Measurements from ENCODE around the gene C4orf46.

The C4orf46 gene

DNA sequence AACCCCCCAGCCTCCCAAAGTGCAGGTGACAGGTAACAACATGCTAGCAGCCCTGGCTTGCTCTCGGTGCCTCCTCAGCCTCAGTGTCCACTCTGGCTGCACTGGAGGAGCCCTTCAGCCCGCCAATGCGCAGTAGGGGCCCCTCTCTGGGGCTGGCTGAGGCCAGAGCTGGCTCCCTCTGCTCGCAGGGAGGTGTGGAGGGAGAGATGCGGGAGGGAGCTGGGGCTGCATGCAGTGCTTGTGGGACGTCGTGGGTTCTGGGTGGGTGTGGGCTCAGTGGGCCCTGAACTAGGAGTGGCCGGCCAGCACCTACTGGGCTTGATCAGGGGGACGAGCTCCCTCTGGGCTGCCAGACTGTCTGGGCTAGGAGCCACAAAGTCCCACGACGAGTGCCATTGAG is 14.4 kb downstream of the C4orf46 start:
- in situ Hi-C loops (cut with MboI; ENCODE audit: low sequenced_read_pairs): no loop called here

DNA sequence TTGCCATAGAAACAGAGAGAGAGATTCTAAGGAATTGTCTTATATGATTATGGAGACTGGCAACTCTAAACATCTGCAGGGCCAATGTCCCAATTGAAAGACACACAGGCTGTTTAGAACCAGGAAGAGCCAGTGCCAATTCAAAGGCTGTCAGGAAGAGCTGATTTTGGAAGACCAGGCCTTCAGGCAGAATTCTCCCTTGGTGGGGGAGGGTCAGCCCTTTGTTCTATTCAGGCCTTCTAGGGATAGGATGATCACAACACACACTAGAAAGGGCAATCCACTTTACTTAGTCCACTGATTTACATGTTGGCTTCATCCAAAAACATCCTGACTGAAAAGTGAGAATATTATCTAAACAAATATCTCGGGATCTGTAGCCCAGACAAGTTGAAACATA is 15.2 kb downstream of the C4orf46 start:
- in situ Hi-C loops (cut with MboI; ENCODE audit: low sequenced_read_pairs): no loop called here

DNA sequence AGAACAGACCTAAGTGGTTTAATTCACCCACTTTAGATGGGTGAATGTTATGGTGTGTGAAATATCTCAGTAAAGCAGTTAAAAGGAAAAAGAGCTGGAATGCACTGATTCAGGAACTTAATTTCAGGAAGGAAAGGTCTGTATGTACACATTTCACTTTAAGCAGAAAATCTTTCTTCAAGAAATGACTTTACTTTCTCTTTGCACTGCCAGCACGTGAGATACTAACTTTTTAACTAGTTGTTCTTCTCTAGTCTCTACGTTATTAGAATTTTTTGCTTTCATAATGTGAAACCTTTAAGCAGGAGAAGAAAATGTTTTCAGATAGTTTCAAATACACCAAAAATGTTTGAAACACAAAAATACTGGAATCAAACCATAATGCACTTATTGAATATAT is 18.8 kb downstream of the C4orf46 start:
- in situ Hi-C loops (cut with MboI; ENCODE audit: low sequenced_read_pairs): no loop called here

DNA sequence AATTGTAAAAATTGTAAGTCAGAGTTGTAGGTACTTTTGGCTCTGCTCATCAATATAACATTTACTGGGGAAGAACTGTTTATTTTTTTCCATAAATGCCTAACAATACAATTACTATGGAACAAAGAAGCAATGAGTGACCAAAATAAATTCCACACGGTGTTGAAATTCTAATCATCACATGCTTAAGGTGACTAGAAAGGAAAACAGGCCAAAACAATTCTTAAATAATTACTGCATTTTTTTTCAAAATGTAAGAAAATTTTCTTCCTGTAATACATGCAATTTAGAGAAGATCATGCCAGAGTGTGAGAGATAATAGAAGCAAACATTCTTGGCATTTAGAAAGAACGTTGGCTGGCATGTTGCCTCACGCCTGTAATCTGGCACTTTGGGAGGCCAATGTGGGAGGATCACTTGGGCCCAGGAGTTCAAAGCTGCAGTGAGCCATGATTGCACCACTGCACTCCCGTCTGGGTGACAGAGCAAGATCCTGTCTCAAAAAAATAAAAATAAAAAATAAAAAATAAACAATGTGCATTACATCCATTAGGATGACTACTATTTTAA is 22.5 kb downstream of the C4orf46 start:
- in situ Hi-C loops (cut with MboI; ENCODE audit: low sequenced_read_pairs): no loop called here

DNA sequence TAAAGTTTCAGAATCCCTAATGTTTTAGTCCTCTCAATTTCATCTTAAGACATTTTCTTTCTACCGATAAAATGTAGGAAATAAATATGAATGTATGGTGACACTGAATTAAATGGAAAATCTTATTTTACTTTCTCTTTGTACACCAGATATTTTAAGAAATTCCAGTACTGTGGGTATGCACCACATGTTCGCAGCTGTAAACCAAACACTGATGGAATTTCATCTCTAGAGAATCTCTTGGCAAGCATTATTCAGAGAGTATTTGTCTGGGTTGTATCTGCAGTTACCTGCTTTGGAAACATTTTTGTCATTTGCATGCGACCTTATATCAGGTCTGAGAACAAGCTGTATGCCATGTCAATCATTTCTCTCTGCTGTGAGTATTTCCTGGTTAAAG is 26.9 kb downstream of the C4orf46 start:
- in situ Hi-C loops (cut with MboI; ENCODE audit: low sequenced_read_pairs): no loop called here

DNA sequence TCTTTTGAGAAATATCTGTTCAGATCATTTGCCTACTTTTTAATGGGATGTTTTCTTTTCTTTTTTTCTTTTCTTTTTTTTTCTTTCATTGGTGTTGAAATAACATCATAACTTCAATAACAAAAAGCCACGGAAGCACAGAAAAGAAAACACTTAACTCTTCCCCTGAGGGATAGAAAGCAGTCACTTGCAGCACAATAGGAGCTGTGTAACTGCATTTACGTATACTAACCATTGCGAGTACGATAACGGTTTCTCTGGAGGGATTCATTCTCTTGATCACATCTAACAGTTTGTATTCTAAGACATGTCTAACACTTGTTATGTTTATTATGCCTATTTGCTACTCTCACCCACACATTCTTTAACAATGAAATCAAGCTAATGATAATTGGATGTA is 27.3 kb downstream of the C4orf46 start:
- in situ Hi-C loops (cut with MboI; ENCODE audit: low sequenced_read_pairs): no loop called here

DNA sequence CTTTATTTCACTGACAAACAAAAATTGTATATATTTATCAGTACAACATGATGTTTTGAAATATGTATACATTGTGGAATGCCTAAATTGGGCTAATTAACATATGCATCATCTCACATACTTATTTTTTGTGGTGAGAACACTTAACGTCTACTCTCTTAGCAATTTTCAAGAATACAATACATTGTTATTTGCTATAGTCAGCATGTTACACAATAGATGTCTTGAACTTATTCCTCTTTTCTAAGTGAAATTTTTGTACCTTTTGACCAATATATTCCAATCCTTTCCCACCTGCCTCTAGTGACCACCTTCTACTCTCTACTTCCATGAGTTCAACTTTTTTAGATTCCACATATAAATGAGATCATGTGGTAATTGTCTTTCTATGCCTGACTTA is 35.1 kb downstream of the C4orf46 start:
- in situ Hi-C loops (cut with MboI; ENCODE audit: low sequenced_read_pairs): no loop called here

DNA sequence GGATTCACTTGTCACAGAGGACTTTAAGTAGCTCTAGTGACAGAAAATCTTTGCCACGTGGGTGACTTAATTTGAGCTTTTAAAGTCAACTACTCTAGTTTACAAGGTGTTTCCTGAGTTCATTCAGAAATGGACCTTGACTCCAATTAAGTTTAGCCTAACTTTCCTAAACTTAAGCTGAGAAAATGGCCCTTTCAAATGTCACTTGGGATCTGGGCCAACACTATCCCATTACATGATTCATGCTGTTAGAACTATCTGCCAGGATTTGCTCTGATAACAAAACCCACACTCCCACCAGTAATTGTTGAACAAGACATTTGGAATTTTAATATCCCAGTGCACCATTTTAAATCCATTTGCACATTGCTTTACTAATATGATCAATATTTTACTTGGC is 40.8 kb downstream of the C4orf46 start:
- in situ Hi-C loops (cut with MboI; ENCODE audit: low sequenced_read_pairs): no loop called here

DNA sequence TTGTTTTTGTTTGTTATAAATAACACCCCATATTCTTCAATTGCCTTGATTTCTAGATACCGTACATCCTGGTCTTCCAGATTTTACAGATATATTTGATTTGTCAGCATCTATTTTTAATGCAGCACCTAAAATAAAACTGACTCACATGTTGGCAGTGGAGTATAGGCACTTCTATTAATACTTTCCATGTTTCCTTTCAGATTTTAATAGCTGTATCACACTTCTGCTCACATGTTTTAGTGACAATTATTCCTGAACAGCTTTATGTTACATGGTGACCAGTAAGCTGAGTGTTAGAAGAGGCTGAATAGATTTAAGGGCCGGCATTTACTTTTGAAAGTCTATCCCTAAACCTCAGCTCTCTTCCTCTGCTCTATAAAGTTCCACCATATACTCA is 46.1 kb downstream of the C4orf46 start:
- in situ Hi-C loops (cut with MboI; ENCODE audit: low sequenced_read_pairs): no loop called here

DNA sequence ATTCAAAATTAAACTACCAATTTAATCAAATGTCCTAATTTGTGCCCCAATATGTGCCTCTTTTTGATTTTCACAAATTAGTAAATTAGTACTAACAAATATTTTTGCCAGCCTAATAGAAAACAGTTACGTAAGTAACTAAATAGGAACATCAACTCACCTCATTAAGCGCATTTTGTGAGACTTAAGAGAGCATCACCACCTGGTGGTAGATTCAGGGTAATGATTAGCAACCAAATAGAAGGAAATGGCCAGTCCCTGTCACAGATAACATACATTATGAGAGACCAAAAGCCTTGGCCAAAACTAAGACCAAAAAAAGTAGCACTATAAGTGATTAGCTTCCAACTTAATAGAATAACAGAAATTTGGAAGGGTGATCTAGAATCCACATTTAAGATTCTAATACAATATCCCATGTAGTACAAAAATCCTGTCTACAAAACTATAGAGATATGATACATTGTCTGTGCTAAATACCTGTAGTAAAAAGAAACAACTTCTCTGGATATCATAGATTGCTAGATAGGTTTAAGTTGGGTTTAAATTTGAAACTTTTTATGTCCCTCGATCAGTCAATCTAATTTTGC is 46.7 kb downstream of the C4orf46 start:
- in situ Hi-C loops (cut with MboI; ENCODE audit: low sequenced_read_pairs): loop anchor here (25.0 kb wide), 1 partner anchor 138 kb away; no protein-coding TSS in a partner anchor

DNA sequence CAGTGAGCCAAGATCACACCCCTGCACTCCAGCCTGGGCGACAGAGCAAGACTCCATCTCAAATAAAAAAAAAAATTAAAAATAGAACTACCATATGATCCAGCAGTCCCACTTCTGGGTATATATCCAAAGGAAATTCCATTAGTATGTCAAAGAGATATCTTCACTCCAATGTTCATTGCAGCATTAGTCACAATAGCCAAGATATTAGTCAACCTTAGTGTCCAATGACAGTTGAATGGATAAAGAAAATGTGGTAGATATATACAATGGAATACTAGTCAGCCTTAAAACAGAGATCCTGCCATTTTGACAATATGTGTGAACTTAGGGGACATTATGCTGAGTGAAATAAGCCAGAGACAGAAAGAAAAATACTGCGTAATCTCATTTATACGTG is 49.4 kb downstream of the C4orf46 start:
- in situ Hi-C loops (cut with MboI; ENCODE audit: low sequenced_read_pairs): loop anchor here (25.0 kb wide), 1 partner anchor 135 kb away; no protein-coding TSS in a partner anchor

DNA sequence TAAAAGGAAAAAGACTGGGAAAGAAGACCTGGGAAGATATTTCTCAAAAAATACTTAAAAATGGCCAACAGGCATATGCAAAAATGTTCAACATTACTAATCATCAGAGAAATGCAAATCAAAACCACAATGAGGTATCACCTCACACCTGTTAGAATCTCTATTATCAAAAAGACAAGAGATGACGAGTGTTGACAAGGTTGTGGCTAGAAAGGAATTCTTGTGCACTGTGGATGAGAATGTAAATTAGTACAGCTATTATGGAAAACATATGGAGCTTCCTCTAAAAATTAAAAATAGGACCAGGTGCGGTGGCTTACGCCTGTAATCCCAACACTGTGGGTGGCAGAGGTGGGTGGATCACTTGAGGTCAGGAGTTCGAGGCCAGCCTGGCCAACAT is 50.0 kb downstream of the C4orf46 start:
- in situ Hi-C loops (cut with MboI; ENCODE audit: low sequenced_read_pairs): loop anchor here (25.0 kb wide), 1 partner anchor 134 kb away; no protein-coding TSS in a partner anchor

DNA sequence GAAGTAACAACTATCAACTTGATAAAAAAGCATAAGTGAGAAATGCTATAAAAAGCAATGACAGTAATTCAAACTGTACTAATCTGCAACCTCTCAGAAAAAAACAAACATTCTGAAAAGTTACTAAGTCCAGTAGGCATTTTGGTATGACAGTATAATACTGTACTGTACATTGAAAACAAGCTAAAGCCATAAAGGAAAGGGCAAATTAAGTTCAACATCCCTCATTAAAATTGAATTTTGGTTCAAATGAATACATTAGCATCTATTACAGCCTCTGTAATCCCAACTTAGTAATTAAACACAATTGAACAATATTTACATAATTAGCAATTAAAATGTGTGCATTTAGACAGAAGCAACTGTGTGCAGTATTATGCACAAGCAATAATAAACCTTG is 53.7 kb downstream of the C4orf46 start:
- in situ Hi-C loops (cut with MboI; ENCODE audit: low sequenced_read_pairs): loop anchor here (25.0 kb wide), 1 partner anchor 131 kb away; no protein-coding TSS in a partner anchor
